Mammary epithelial cell (primary cell): ENCODE data around the gene FHOD1.

Experiments used
- EZH2 ChIP-seq: IDR thresholded peaks from 2 replicates; pipeline ENCODE4 v1.6.1; 2012; ENCODE audit warnings: low read length, inconsistent platforms, borderline replicate concordance
- TF ChIP-seq, protein P1 (sequence below), 2 donors: IDR thresholded peaks in 1 of 2; conservative IDR thresholded peaks in 1 of 2; 2 replicates each; pipeline ENCODE4 v1.5.1; 2011 to 2012; ENCODE audit warnings: inconsistent platforms in 2 of 2, low read length in 2 of 2, mild to moderate bottlenecking in 2 of 2, control low read depth in 1 of 2, low read depth in 1 of 2; ENCODE audit not compliant: insufficient read depth in 1 of 2; ENCODE audit errors: extremely low read depth in 1 of 2

DNA sequence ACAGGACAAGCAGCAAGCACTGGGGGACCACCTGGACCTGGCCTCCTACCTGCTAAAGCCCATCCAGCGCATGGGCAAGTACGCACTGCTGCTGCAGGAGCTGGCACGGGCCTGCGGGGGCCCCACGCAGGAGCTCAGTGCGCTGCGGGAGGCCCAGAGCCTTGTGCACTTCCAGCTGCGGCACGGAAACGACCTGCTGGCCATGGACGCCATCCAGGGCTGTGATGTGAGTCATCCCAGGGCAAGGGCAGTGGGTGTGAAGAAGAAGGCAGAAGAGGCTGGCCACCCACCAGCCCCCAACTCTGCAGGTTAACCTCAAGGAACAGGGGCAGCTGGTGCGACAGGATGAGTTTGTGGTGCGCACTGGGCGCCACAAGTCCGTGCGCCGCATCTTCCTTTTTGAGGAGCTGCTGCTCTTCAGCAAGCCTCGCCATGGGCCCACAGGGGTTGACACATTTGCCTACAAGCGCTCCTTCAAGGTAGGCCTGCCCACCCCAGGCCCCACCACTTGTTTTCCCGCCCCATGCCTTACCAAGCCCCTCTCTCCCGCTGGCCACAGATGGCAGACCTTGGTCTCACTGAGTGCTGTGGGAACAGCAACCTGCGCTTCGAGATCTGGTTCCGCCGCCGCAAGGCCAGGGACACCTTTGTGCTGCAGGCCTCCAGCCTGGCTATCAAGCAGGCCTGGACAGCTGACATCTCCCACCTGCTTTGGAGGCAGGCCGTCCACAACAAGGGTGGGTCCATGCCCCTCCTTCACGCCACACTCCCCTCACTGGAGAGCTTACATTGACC is 39.4 kb upstream of the FHOD1 start:
- TF ChIP-seq, protein P1, sequence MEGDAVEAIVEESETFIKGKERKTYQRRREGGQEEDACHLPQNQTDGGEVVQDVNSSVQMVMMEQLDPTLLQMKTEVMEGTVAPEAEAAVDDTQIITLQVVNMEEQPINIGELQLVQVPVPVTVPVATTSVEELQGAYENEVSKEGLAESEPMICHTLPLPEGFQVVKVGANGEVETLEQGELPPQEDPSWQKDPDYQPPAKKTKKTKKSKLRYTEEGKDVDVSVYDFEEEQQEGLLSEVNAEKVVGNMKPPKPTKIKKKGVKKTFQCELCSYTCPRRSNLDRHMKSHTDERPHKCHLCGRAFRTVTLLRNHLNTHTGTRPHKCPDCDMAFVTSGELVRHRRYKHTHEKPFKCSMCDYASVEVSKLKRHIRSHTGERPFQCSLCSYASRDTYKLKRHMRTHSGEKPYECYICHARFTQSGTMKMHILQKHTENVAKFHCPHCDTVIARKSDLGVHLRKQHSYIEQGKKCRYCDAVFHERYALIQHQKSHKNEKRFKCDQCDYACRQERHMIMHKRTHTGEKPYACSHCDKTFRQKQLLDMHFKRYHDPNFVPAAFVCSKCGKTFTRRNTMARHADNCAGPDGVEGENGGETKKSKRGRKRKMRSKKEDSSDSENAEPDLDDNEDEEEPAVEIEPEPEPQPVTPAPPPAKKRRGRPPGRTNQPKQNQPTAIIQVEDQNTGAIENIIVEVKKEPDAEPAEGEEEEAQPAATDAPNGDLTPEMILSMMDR (conservative IDR thresholded peaks at IDR 0.05 in 1 of 2, IDR thresholded peaks at IDR 0.05 in 1 of 2; ENCODE audit: extremely low read depth in 1 of 2, insufficient read depth in 1 of 2, low read depth in 1 of 2, low read length in 2 of 2), result no peak
- TF ChIP-seq EZH2, result no peak
